Psoas muscle (tissue), 8 donors: ENCODE measurements around the gene RPL32. TPM values are rescaled to one million over a fixed set of nuclear protein-coding genes. Genes with fewer than 3 reads are reported as not detected.
"Not testable (repeated sequence)": the region's sequence is repeated elsewhere in the genome, so short reads cannot be mapped to it uniquely, and the experiment has no call there.

Source experiments
- ATAC-seq, 4 donors: fragments of 200-7000 bp; cut with Tn5 transposase; one replicate each; pipeline ENCODE4 v1.9.1; 2020; ENCODE audit warnings: moderate library complexity in 3 of 4, mild to moderate bottlenecking in 2 of 4
- DNase-seq, 2 donors: peaks; one replicate each; pipeline ENCODE4 v3.0.0-alpha.2; 2020
- H3K27ac ChIP-seq: fragments of 200-600 bp; one replicate; pipeline ENCODE4 v1.8.0; 2022
- H3K27me3 ChIP-seq, 3 donors: fragments of 200-600 bp in 1 of 3; one replicate each; pipeline versions ENCODE4 v1.6.1 to v1.8.0; 2013 to 2022; ENCODE audit warnings: low read length in 2 of 3, mild to moderate bottlenecking in 2 of 3, moderate library complexity in 1 of 3; ENCODE audit not compliant: insufficient read depth in 3 of 3
- H3K36me3 ChIP-seq, 2 donors: fragments of 200-600 bp in 1 of 2; one replicate each; pipeline versions ENCODE4 v1.6.1 to v1.8.0; 2013 to 2022; ENCODE audit warnings: low read depth in 1 of 2, mild to moderate bottlenecking in 1 of 2, moderate library complexity in 1 of 2; ENCODE audit not compliant: insufficient read depth in 1 of 2
- H3K4me1 ChIP-seq: fragments of 200-600 bp; one replicate; pipeline ENCODE4 v1.8.0; 2022
- H3K4me3 ChIP-seq: fragments of 200-600 bp; one replicate; pipeline ENCODE4 v1.8.0; 2022; ENCODE audit warnings: mild to moderate bottlenecking
- H3K9me3 ChIP-seq: fragments of 200-600 bp; one replicate; pipeline ENCODE4 v1.8.0; 2022
- CTCF ChIP-seq: fragments of 200-600 bp; IDR thresholded peaks from one replicate; pipeline ENCODE4 v1.8.0; 2022; ENCODE audit warnings: antibody characterized with exemption
- WGBS, 3 donors: extraction: QIAGEN DNeasy Blood & Tissue Kit; methylation state at CpG; one replicate each; pipeline versions ENCODE4 v1.1.6 to v1.1.7; 2013; 5-methylcytosine and 5-hydroxymethylcytosine counted together
- intact Hi-C, 2 donors: fragments of 100-400 bp; cut with DNase I; formaldehyde crosslinking; loops; one replicate each; pipeline versions ENCODE4 v1.11.0 to v1.14.2; 2022
- polyA plus RNA-seq, 3 donors: library from polyadenylated mRNA; stranded (reverse); fragments of 200-250 nt; gene quantifications; one replicate each; pipeline ENCODE4 v1.2.3, GENCODE V29; 2013
- total RNA-seq, 4 donors: library from RNA; stranded (reverse); fragmentation: NEBNext Ultra II Directional in 2 of 4; extraction: Animal tissue kit (Norgen Biotek cat#: 25700) in 2 of 4; gene quantifications; one replicate each; pipeline versions ENCODE4 v1.2.1 to v1.2.4, GENCODE V29; 2021 to 2023
- donor health status: healthy with polysubstance abuse.
- donor health status: DM: no; HTN: no; CAD: no; lungs with moderate emphysema.
- donor health status: Bipolar disorder and iron deficiency.
- donor health status: healthy.
- donor health status: DM: yes; HTN: yes; CAD: no.
- donor health status: DM: no; HTN: no; CAD: no.
- donor health status: DM: no; HTN: no; CAD: no.
- donor health status: DM: yes; HTN: yes; CAD: no.

RPL32 gene
- total and polyA plus RNA-seq, 7 donors = 1,418 to 2,939 (median 1,919) TPM

DNA sequence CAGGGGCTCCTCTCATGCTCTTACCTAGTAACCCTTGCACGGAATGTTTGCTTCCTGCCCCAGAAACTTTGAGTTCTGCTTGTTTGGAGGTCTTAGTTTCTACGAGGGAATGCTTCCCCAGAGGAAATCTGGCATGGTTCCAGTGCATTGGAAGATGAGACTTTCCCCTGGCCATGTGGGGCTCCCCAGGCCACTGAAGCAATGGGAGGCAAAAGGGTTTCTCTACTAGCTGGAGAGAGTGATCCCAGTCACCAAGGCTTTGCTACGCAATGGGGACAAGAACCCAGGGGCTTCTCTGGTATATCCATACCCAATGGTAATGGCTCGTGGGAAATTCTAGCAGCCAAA lies 44.2 kb upstream of the RPL32 start:
- Histone ChIP-seq H3K4me1 (peaks cover 33% of the 10 kb centered on the region), H3K27ac (no peak overlapping the region), H3K4me3 (no peak overlapping the region), H3K27me3 (no peaks in the 10 kb centered on the region), H3K9me3 (no peaks in the 10 kb centered on the region), H3K36me3 (no peaks in the 10 kb centered on the region)
- TF ChIP-seq CTCF = no peak
- WGBS, 3 donors = 65 to 69% (median 66%) methylated on average over 4 of the region's 4 CpGs
- intact Hi-C loops = no loop called here
- DNase-seq (peak in 1 of 2 donors; percentile 3), ATAC-seq (no peak)

GRCh38 chr3:12884790-12885582 lies 43.6 kb upstream of the RPL32 start:
- peaks cover 33% of the 10 kb centered on the region for H3K4me1 ChIP-seq
- H3K27ac ChIP-seq = peak overlapping the region; percentile 60
- no peak for TF ChIP-seq CTCF
- DNase-seq = peak; percentile 9 to 42
- no peaks in the 10 kb centered on the region for H3K36me3 ChIP-seq
- no peaks in the 10 kb centered on the region for H3K27me3 ChIP-seq
- no peaks in the 10 kb centered on the region for H3K9me3 ChIP-seq
- 75 to 84% (median 79%) methylated on average over 20 of the region's 20 CpGs for WGBS, 3 donors
- ATAC-seq = peak in 3 of 4 donors; percentile 2 to 10 (median 7)
- intact Hi-C loops = no loop called here
- H3K4me3 ChIP-seq = no peak overlapping the region

DNA sequence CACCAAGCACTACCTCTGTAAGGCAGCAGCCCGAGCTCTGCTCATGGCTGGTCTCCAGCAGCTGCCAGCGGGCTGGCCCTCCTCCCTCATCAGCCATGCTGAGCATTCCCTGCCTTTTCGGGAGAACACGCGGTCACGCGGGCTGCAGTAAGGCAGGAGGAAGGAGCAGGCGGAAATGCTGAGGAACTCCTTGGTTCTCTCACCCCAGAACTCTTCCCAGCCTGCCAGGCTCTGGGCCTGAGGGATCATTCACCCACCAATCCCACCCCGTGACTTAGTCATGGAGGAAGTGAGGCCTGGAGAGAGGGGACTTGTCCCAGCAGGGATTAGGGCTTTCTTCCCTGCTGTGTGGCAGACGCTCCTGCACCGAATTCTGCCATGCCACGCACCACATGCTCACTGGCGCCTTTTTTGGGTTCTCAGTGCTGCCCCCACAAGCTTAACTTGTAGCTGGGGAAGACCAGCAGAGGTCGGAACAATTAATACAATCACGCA lies 42.9 kb upstream of the RPL32 start:
- no peaks in the 10 kb centered on the region for H3K27me3 ChIP-seq
- peak overlapping the region; percentile 60 for H3K27ac ChIP-seq
- peaks cover 33% of the 10 kb centered on the region for H3K4me1 ChIP-seq
- DNase-seq (peak; percentile 35 to 82), ATAC-seq (peak; percentile 78 to 90 (median 86))
- TF ChIP-seq CTCF = no peak
- H3K9me3 ChIP-seq = no peaks in the 10 kb centered on the region
- no peaks in the 10 kb centered on the region for H3K36me3 ChIP-seq
- intact Hi-C loops = no loop called here
- 37 to 47% (median 37%) methylated on average over 15 of the region's 15 CpGs for WGBS, 3 donors
- H3K4me3 ChIP-seq = peak overlapping the region; percentile 11

- ATAC-seq (no peak), DNase-seq (peak in 1 of 2 donors; percentile 4)
- Histone ChIP-seq H3K4me1 (peaks cover 33% of the 10 kb centered on the region), H3K9me3 (no peaks in the 10 kb centered on the region), H3K27ac (no peak overlapping the region), H3K36me3 (no peaks in the 10 kb centered on the region), H3K27me3 (no peaks in the 10 kb centered on the region), H3K4me3 (no peak overlapping the region)
- WGBS, 3 donors = 94 to 95% (median 94%) methylated on average over 56 to 62 of the region's 62 CpGs
- TF ChIP-seq CTCF = no peak
- intact Hi-C loops = no loop called here
These were observed 41.3 kb upstream of the RPL32 start for GRCh38 chr3:12882336-12883310.

DNA sequence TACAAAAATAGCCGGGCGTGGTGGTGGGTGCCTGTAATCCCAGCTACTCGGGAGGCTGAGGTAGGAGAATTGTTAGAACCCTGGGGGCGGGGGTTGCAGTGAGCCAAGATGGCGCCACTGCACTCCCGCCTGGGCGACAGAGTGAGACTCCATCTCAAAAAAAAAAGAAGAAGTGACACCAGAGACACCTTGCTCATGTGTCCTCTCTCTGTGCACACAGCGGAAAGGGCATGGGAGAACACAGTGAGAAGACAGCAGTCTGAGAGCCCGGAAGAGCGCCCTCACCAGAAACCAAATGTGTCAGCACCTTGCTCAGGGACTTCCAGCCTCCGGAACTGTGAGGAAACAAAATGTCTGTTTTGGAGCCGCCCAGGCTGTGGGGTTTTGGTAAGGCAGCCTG lies 40.5 kb upstream of the RPL32 start:
- H3K36me3 ChIP-seq, H3K4me3 ChIP-seq, H3K27me3 ChIP-seq, intact Hi-C loops, ATAC-seq, H3K9me3 ChIP-seq, H3K27ac ChIP-seq: not testable (repeated sequence)
- peaks cover 31% of the 10 kb centered on the region for H3K4me1 ChIP-seq
- WGBS, 3 donors = 97 to 99% (median 98%) methylated on average over 12 of the region's 12 CpGs
- DNase-seq = peak in 1 of 2 donors; percentile 4
